Fibroblast of pulmonary artery (primary cell): ENCODE measurements around the gene IKZF2.

ENCODE experiments used
- DNase-seq: peaks from one replicate; pipeline ENCODE4 v3.0.0-alpha.2; 2010; ENCODE audit warnings: low read depth
- H3K4me3 ChIP-seq: replicated peaks from 2 replicates; pipeline ENCODE4 v1.5.1; 2011; ENCODE audit warnings: low read depth, mild to moderate bottlenecking, control low read depth, low read length, moderate library complexity
- CTCF ChIP-seq: IDR thresholded peaks from 2 replicates; pipeline ENCODE4 v1.5.1; 2011; ENCODE audit warnings: mild to moderate bottlenecking, control low read depth, low read length, inconsistent platforms; ENCODE audit errors: missing control alignments

IKZF2 gene

DNA sequence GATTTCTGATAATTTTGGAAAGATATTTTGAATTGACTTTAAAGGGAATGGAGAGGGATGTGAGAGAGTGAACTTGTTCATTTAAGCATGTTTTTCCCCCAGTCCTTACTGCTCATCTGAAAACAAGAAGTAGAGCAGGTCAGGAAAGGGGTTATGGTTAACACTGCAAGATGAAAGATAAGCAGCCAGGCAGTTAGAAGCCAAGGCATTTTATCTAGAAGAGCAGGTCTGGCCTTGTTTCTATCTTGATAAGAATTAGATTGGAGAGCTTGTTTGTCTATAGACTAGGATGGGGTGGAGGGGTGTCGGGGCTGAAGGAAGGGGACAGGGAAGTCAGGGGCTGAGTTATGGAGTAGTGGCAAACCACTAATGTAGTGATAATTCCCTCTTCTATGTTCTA lies 171.6 kb downstream of the IKZF2 start:
- DNase-seq = no peak
- TF ChIP-seq CTCF = no peak
- H3K4me3 ChIP-seq = no peak overlapping the region

- no peak for TF ChIP-seq CTCF
- no peak overlapping the region for H3K4me3 ChIP-seq
- no peak for DNase-seq
These were observed 172.3 kb downstream of the IKZF2 start for GRCh38 chr2:212979046-212979612.

GRCh38 chr2:212977152-212977551 lies 174.3 kb downstream of the IKZF2 start:
- TF ChIP-seq CTCF = no peak
- no peak for DNase-seq
- H3K4me3 ChIP-seq = no peak overlapping the region

DNA sequence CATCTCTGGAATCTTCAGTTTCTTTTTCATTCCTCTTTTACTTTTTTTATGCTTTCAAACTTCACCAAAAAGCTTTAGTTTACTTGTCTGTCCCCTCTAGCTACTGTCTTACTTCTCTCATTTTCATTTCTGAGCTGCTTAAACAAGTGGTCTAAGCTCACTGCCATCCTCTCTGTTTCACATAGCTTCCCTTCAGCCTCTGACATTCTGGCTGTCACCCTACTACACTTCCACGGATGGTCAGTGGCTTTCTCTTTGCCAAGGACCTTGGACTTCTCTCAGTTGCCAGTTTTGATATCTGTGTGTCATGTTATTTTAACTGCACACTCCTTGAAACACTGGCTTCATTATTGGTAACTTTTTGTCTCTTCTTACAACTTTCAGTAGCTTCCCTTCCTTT lies 176.1 kb downstream of the IKZF2 start:
- no peak for DNase-seq
- no peak for TF ChIP-seq CTCF
- no peak overlapping the region for H3K4me3 ChIP-seq

DNA sequence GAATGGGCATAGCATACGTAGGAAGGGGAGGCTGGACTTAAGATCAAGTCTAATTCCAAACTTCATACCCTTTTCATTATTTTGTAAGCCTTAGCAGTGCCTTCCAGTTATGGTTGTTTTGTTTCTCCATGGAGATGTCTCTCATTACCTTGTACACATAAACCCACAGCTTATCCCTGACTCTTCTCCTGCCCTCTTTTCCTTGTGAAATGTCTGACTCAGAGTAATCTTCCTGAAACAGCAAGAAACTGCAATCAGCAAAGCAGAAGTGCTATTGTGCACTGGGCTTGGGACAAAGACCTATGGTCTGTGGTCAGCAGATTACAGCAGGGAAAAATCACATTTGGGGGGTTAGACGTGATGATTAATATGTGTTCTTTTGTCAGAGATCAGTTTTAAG lies 176.7 kb downstream of the IKZF2 start:
- peak; percentile 85 for DNase-seq
- no peak for TF ChIP-seq CTCF

GRCh38 chr2:212973347-212973746 lies 178.1 kb downstream of the IKZF2 start:
- no peak overlapping the region for H3K4me3 ChIP-seq
- no peak for DNase-seq
- TF ChIP-seq CTCF = no peak

More for the DNA sequence above, 176.7 kb downstream of the IKZF2 start:
- no peak overlapping the region for H3K4me3 ChIP-seq

DNA sequence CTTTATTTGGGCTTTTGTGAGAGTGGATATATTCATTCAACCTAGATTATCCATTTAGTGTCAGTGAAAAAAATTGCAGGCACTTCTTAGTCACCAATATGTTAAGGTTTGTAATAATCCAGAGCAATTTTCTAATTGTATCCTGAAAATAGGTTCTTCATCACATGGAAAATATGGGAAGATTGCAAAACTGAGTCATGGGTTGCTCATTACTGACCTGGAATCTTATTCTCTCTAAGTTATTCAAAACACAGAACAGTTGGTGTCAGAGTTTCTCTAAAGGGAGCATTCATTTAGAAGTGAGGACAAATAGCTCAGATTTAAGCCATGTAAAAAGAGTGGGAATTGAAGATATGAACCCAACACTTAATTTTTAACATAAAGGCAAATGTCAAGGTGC lies 181.3 kb downstream of the IKZF2 start:
- no peak for TF ChIP-seq CTCF
- DNase-seq = peak; percentile 30
- H3K4me3 ChIP-seq = no peak overlapping the region
